ENCODE measurements around the gene SLC23A3. TPM values are rescaled to one million over a fixed set of nuclear protein-coding genes. Genes with fewer than 3 reads are reported as not detected.

Gene SLC23A3
- total and polyA plus RNA-seq, 9 of the 15 experiments (the other 6 are each of a cell fraction or from before 2014, with no cell fraction given), result 0.06 to 0.64 (median 0.16) TPM

DNA sequence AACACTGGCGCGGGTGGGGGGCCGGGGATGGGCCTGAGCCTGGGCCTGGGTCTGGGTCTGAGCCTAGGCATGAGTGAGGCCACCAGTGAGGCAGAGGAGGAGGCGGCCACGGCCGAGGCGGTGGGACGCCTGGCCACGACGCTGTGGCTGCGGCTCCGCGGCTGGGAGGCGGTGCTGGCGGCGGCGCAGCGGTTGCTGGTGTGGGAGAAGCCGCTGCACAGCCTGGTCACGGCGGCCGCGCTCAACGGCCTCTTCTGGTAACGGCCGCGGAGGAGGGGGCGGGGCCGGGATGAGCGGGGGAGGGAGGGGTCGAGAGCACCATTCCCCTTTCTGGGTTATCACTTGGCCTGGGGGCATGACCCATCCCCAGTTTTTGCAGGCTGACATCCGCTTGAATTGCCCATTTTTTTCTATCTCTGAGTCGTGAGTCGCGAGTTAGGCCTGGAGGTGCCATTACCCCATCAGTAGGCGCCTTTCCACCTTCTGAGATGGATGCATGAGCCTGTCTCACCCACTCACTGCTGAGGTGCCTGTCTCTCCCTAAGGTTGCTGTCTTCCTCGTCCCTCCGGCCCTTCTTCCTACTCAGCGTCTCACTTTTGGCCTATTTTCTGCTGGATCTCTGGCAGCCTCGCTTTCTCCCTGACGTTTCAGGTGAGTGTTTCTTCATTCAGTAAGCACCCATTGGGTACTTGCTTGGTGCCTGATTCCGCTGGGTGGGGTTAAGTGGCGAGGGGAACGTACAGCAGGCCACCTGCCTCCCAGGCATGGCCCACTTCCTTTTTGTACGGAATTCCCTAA is 8.7 kb upstream of the SLC23A3 start (continued):
- TF ChIP-seq POLR2G (IDR thresholded peaks at IDR 0.05; ENCODE audit: low read depth, low read length) (peak; percentile 75), ZHX1 (conservative IDR thresholded peaks at IDR 0.05; ENCODE audit: low read length) (no peak), ADNP (tag; IDR thresholded peaks at IDR 0.05) (no peak), NONO (IDR thresholded peaks at IDR 0.05; ENCODE audit: low read depth in 2 of 2, low read length in 1 of 2) (0 out of 4 replicates have a peak, but pooled peaks of 1 of the 2 experiments have one; percentile 39)
